Ishikawa (cell line): Measurements from ENCODE around the gene IRAK4.

Source experiments
- CREB1 ChIP-seq: IDR thresholded peaks from 2 replicates; pipeline ENCODE4 v1.6.1; 2012; ENCODE audit warnings: low read depth
- YY1 ChIP-seq: IDR thresholded peaks from 2 replicates; pipeline ENCODE4 v1.6.1; 2012; ENCODE audit warnings: low read depth

DNA sequence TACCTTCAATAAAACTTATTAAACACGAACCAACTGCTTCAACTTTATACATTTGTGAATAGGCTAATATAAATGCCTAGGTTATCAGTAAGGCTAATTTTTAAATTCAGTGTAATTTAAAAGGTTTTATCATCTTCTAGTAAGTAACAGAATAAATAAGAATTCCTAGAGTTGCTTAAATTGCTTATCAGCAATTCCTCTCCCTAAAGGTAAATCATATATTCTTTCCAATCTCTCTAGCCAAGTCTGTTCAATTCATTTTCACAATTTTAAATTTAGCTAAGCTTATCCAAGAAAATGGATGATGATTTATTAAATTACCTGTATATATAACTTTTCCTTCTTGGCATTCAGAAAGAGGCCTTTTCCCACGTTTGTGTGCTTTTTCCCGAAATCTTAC, 4.7 kb upstream of the IRAK4 start:
- TF ChIP-seq CREB1, result no peak
- TF ChIP-seq YY1, result no peak
